SU-DHL-6 (cell line): Measurements from ENCODE around the gene NUDT2.
"Not testable (repeated sequence)": the region's sequence is repeated elsewhere in the genome, so short reads cannot be mapped to it uniquely, and the experiment has no call there.

Source experiments
- H2AFZ ChIP-seq: fragments of 200-600 bp; sonication (generic); 2 replicates; pipeline ENCODE4 v1.6.1; 2014; ENCODE audit warnings: low read depth, mild to moderate bottlenecking, moderate library complexity, mixed read lengths, antibody characterized with exemption, low read length; ENCODE audit not compliant: severe bottlenecking
- H3F3A ChIP-seq: fragments of 200-600 bp; shearing (Covaris generic); 2 replicates; pipeline ENCODE4 v1.6.0; 2016; ENCODE audit warnings: antibody characterized with exemption, mild to moderate bottlenecking; ENCODE audit not compliant: insufficient read depth
- H3K27ac ChIP-seq: fragments of 200-600 bp; sonication (generic); 2 replicates; pipeline ENCODE4 v1.5.1; 2016; ENCODE audit warnings: low read depth, mild to moderate bottlenecking, low read length, moderate library complexity, mixed read lengths
- H3K27me3 ChIP-seq: fragments of 200-600 bp; sonication (generic), shearing (Covaris generic); 2 replicates; pipeline ENCODE4 v1.6.0; 2014; ENCODE audit warnings: mild to moderate bottlenecking, low read length
- H3K36me3 ChIP-seq: fragments of 200-600 bp; sonication (generic); 2 replicates; pipeline ENCODE4 v1.6.1; 2014; ENCODE audit warnings: mild to moderate bottlenecking, low read length, mixed read lengths
- H3K4me2 ChIP-seq: fragments of 300-600, 200-600 bp; shearing (Covaris generic), sonication (generic); 2 replicates; pipeline ENCODE4 v1.6.0; 2014; ENCODE audit warnings: low read length, low read depth, mild to moderate bottlenecking; ENCODE audit not compliant: poor library complexity, severe bottlenecking
- H3K4me3 ChIP-seq: fragments of 200-600 bp; sonication (generic); 2 replicates; pipeline ENCODE4 v1.5.1; 2014; ENCODE audit warnings: antibody characterized with exemption, low read length, mild to moderate bottlenecking, mixed read lengths; ENCODE audit not compliant: insufficient read depth, poor library complexity, severe bottlenecking
- H3K79me2 ChIP-seq: fragments of 200-600 bp; sonication (generic); 2 replicates; pipeline ENCODE4 v1.6.1; 2014; ENCODE audit warnings: mild to moderate bottlenecking, low read length, moderate library complexity; ENCODE audit not compliant: insufficient read depth
- H3K9ac ChIP-seq: fragments of 200-600 bp; sonication (generic); 2 replicates; pipeline ENCODE4 v1.7.0; 2014; ENCODE audit warnings: mild to moderate bottlenecking, low read length
- H3K9me2 ChIP-seq: fragments of 200-600 bp; sonication (generic); replicated peaks from 2 replicates; pipeline ENCODE4 v1.6.1; 2014; ENCODE audit warnings: low read length; ENCODE audit not compliant: insufficient read depth
- H3K9me3 ChIP-seq: fragments of 200-600 bp; sonication (generic); 2 replicates; pipeline ENCODE4 v1.6.1; 2014; ENCODE audit warnings: low read length, mixed read lengths; ENCODE audit not compliant: insufficient read depth
- H4K20me1 ChIP-seq: fragments of 200-600 bp; sonication (generic); 2 replicates; pipeline ENCODE4 v1.6.1; 2014; ENCODE audit warnings: low read depth, mild to moderate bottlenecking, antibody characterized with exemption, low read length, moderate library complexity, mixed read lengths
- EZH2phosphoT487 ChIP-seq: fragments of 200-600 bp; sonication (generic), shearing (Covaris generic); conservative IDR thresholded peaks from 2 replicates; pipeline ENCODE4 v1.6.1; 2018; ENCODE audit warnings: mild to moderate bottlenecking, antibody characterized with exemption, low read length, moderate library complexity, mixed read lengths
- TF ChIP-seq, protein P1 (sequence below): fragments of 200-600 bp; sonication (generic); IDR thresholded peaks from one replicate; pipeline ENCODE4 v1.5.1; 2017; ENCODE audit warnings: antibody characterized with exemption, mild to moderate bottlenecking, low read length, moderate library complexity; ENCODE audit not compliant: insufficient read depth, poor library complexity, severe bottlenecking

Gene NUDT2

DNA sequence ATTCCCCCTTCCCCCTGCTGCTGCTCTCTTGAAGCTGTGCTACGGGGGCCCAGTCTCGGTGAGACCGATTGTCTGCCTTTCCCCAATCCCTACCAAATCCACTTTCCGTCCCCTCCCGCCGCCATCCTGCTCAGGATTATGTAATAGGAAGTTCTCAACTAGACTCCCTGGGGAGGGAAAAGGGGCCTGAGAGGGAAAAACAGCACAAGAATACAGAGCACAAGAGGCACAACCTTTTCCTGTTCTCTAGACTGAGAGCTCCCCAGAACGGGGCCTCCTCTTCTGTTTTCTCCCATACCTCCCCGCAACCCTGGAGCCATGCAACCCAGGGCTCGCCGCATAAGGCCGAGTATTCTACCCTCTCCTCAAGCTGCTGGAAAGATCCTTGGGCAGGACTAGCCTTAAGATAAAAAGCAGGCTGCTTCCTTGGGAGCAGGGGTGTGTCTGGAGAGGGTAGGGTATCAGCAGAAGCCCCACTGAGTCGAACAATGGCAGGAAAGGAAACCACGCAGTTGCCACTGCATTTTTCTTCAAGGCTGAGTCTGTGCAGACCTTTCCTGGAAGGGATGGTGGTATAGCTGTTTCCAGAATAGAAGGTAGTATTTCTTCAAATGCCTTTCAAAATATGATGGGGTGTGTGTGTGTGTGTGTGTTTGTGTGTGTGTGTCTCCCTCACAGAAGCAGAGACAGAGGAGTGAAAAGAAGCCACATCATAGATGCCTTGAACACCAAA is 34.4 kb downstream of the NUDT2 start:
- no peaks in the 10 kb centered on the region for H3K27me3 ChIP-seq
- no peaks in the 10 kb centered on the region for H3K79me2 ChIP-seq
- H3K4me2 ChIP-seq, result no peak overlapping the region
- TF ChIP-seq EZH2phosphoT487, result no peak
- TF ChIP-seq, protein P1, sequence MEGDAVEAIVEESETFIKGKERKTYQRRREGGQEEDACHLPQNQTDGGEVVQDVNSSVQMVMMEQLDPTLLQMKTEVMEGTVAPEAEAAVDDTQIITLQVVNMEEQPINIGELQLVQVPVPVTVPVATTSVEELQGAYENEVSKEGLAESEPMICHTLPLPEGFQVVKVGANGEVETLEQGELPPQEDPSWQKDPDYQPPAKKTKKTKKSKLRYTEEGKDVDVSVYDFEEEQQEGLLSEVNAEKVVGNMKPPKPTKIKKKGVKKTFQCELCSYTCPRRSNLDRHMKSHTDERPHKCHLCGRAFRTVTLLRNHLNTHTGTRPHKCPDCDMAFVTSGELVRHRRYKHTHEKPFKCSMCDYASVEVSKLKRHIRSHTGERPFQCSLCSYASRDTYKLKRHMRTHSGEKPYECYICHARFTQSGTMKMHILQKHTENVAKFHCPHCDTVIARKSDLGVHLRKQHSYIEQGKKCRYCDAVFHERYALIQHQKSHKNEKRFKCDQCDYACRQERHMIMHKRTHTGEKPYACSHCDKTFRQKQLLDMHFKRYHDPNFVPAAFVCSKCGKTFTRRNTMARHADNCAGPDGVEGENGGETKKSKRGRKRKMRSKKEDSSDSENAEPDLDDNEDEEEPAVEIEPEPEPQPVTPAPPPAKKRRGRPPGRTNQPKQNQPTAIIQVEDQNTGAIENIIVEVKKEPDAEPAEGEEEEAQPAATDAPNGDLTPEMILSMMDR, result no peak
- H3K9ac ChIP-seq, result no peak overlapping the region
- H3K4me3 ChIP-seq, result no peak overlapping the region
- H3K27ac ChIP-seq, result no peak overlapping the region
- H3K36me3 ChIP-seq, result no peaks in the 10 kb centered on the region
- no peak overlapping the region for H2AFZ ChIP-seq
- no peaks in the 10 kb centered on the region for H3K9me2 ChIP-seq
- no peaks in the 10 kb centered on the region for H4K20me1 ChIP-seq
- peaks cover 7% of the 10 kb centered on the region; the same call in 1 of the 2 replicates for H3K9me3 ChIP-seq
- H3F3A ChIP-seq, result no peaks in the 10 kb centered on the region

DNA sequence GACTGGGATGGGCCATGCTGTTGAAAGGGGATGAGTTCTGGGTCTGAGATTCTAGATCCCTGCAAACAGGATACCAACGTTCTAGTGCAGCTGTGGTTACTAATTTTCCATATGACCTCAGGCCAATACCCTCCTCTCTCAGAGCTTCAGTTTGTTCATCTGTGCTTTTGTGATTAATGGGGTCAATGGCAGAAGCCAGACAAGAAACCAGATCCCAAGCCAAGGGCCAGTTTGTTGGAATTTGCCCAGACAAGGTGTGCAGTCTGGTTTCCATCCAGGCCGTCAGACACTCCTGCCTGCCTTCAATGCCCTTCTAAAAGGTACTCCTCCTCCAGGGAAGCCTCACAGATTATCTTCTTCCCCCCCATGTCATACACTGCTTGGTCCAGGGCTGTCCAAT is 35.9 kb downstream of the NUDT2 start:
- Histone ChIP-seq H2AFZ (no peak overlapping the region), H3F3A (no peaks in the 10 kb centered on the region), H3K27ac (no peak overlapping the region), H3K9me2 (no peaks in the 10 kb centered on the region), H3K4me2 (no peak overlapping the region), H3K79me2 (no peaks in the 10 kb centered on the region), H3K36me3 (no peaks in the 10 kb centered on the region), H3K9me3 (peaks cover 7% of the 10 kb centered on the region; the same call in 1 of the 2 replicates), H3K4me3 (no peak overlapping the region), H3K9ac (no peak overlapping the region), H4K20me1 (no peaks in the 10 kb centered on the region), H3K27me3 (no peaks in the 10 kb centered on the region)
- TF ChIP-seq, protein P1, result no peak
- no peak for TF ChIP-seq EZH2phosphoT487

DNA sequence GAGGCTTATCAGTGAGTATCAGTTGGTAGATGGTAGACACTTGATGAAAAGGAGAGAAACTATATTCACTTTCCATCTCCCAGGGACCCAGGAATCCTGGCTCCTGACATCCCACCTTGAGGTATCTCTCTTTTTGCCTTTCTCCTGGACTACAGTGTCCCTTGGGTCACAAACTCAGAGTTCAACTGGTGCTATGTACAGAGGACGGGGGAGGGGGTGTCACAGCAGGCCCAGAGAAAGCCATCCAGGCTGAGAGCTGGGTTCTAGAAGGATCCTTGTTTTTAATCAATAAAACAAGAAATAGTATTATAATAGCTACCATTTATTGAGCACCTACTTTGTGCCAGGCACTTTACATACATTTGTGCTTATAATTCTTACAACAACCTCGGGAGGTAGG is 37.0 kb downstream of the NUDT2 start:
- no peak overlapping the region for H3K9ac ChIP-seq
- H3K4me3 ChIP-seq, result no peak overlapping the region
- no peak overlapping the region for H3K4me2 ChIP-seq
- H3K36me3 ChIP-seq, result no peaks in the 10 kb centered on the region
- H3K27ac ChIP-seq, result no peak overlapping the region
- no peak for TF ChIP-seq EZH2phosphoT487
- TF ChIP-seq, protein P1, result no peak
- no peak overlapping the region for H2AFZ ChIP-seq
- H3K27me3 ChIP-seq, result no peaks in the 10 kb centered on the region
- H3K9me3 ChIP-seq, result peaks cover 7% of the 10 kb centered on the region; the same call in 1 of the 2 replicates
- no peaks in the 10 kb centered on the region for H3K79me2 ChIP-seq
- no peaks in the 10 kb centered on the region for H3F3A ChIP-seq
- H4K20me1 ChIP-seq, result no peaks in the 10 kb centered on the region
- H3K9me2 ChIP-seq, result no peaks in the 10 kb centered on the region

DNA sequence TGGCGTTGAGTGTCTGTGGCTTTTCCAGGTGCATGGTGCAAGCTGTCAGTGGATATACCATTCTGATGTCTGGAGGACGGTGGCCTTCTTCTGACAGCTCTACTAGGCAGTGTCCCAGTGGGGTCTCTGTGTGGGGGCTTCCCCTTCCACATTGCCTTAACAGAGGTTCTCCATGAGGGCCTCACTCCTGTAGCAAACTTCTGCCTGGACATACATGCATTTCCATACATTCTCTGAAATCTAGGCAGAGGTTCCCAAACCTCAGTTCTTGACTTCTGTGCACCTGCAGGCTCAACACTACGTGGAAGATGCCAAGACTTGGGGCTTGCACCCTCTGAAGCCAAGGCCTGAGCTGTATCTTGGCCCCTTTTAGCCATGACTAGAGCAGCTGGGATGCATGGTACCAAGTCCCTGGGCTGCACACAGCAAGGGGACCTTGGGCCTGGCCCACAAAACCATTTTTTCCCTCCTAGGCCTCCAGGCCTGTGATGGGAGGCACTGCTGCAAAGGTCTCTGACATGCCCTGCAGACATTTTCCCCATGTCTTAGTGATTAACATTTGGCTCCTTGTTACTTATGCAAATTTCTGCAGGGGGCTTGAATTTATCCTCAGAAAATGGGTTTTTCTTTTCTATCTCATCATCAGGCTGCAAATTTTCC is 38.5 kb downstream of the NUDT2 start:
- not testable (repeated sequence) for H3K36me3 ChIP-seq, H2AFZ ChIP-seq, H3K27ac ChIP-seq, H3K9me2 ChIP-seq, H3K4me3 ChIP-seq, H4K20me1 ChIP-seq, H3K9ac ChIP-seq, H3K4me2 ChIP-seq, H3F3A ChIP-seq, H3K79me2 ChIP-seq, H3K9me3 ChIP-seq, H3K27me3 ChIP-seq

DNA sequence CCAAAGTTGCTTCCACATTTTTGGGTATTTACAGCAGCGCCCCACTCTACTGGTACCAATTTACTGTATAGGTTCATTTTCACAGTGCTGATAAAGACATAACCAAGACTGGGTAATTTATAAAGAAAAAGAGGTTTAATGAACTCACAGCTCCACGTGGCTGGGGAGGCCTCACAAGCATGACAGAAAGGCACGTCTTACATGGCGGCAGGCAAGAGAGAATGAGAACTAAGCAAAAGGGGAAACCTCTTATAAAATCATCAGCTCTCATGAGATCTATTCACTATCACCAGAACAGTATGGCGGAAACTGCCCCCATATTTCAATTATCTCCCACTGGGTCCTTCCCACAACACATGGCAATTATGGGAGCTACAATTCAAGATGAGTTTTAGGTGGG is 39.4 kb downstream of the NUDT2 start:
- H3K9ac ChIP-seq, H2AFZ ChIP-seq, H3K4me2 ChIP-seq, H3K36me3 ChIP-seq, H4K20me1 ChIP-seq, H3F3A ChIP-seq, H3K9me2 ChIP-seq, H3K4me3 ChIP-seq, H3K27me3 ChIP-seq, H3K27ac ChIP-seq, H3K9me3 ChIP-seq, H3K79me2 ChIP-seq: not testable (repeated sequence)
